ENCODE results near the gene GCN1. TPM values are rescaled to one million over a fixed set of nuclear protein-coding genes. Genes with fewer than 3 reads are reported as not detected.
"Not testable (repeated sequence)": the region's sequence is repeated elsewhere in the genome, so short reads cannot be mapped to it uniquely, and the experiment has no call there.

The GCN1 gene
- total RNA-seq, 1 donor = 156 TPM

GRCh38 chr12:120212301-120212700 is 17.8 kb upstream of the GCN1 start:
- no peak overlapping the region for H3K4me3 ChIP-seq (ENCODE audit: low read depth, low read length)
- no peak for DNase-seq (ENCODE audit: low read depth)
- no peak for TF ChIP-seq CTCF (IDR thresholded peaks at IDR 0.05; ENCODE audit: insufficient read depth, low read length)

GRCh38 chr12:120211904-120212283 is 17.4 kb upstream of the GCN1 start:
- no peak for DNase-seq (ENCODE audit: low read depth)
- TF ChIP-seq CTCF (IDR thresholded peaks at IDR 0.05; ENCODE audit: insufficient read depth, low read length) = no peak
- no peak overlapping the region for H3K4me3 ChIP-seq (ENCODE audit: low read depth, low read length)

GRCh38 chr12:120211243-120211903 is 16.9 kb upstream of the GCN1 start:
- TF ChIP-seq CTCF (IDR thresholded peaks at IDR 0.05; ENCODE audit: insufficient read depth, low read length) = no peak
- no peak overlapping the region for H3K4me3 ChIP-seq (ENCODE audit: low read depth, low read length)
- DNase-seq (ENCODE audit: low read depth) = no peak

GRCh38 chr12:120209851-120210250 is 15.3 kb upstream of the GCN1 start:
- H3K4me3 ChIP-seq (ENCODE audit: low read depth, low read length) = no peak overlapping the region
- no peak for TF ChIP-seq CTCF (IDR thresholded peaks at IDR 0.05; ENCODE audit: insufficient read depth, low read length)
- DNase-seq (ENCODE audit: low read depth) = no peak

- DNase-seq (ENCODE audit: low read depth) = no peak
- H3K4me3 ChIP-seq (ENCODE audit: low read depth, low read length) = no peak overlapping the region
- no peak for TF ChIP-seq CTCF (IDR thresholded peaks at IDR 0.05; ENCODE audit: insufficient read depth, low read length)
Measured at GRCh38 chr12:120207227-120207626, 12.7 kb upstream of the GCN1 start.

- DNase-seq (ENCODE audit: low read depth); H3K4me3 ChIP-seq (ENCODE audit: low read depth, low read length): not testable (repeated sequence)
Measured at GRCh38 chr12:120206781-120207180, 12.3 kb upstream of the GCN1 start.

- DNase-seq (ENCODE audit: low read depth) = no peak
- H3K4me3 ChIP-seq (ENCODE audit: low read depth, low read length) = no peak overlapping the region
- no peak for TF ChIP-seq CTCF (IDR thresholded peaks at IDR 0.05; ENCODE audit: insufficient read depth, low read length)
Measured at GRCh38 chr12:120206228-120206627, 11.7 kb upstream of the GCN1 start.

Measured in fibroblast of the aortic adventitia (primary cell).